Measurements from ENCODE around the gene GJA5.
"Not testable (repeated sequence)": the region's sequence is repeated elsewhere in the genome, so short reads cannot be mapped to it uniquely, and the experiment has no call there.

GJA5 gene

GRCh38 chr1:147745271-147745670 lies 15.1 kb downstream of the GJA5 start:
- no peak overlapping the region for H3K4me3 ChIP-seq (ENCODE audit: low read depth, low read length)
- no peak for TF ChIP-seq CTCF (IDR thresholded peaks at IDR 0.05; ENCODE audit: borderline replicate concordance, insufficient read depth, low read depth, low read length)

- TF ChIP-seq CTCF (IDR thresholded peaks at IDR 0.05; ENCODE audit: borderline replicate concordance, insufficient read depth, low read depth, low read length), result no peak
- H3K4me3 ChIP-seq (ENCODE audit: low read depth, low read length), result no peak overlapping the region
Measured at GRCh38 chr1:147741065-147741464, 19.3 kb downstream of the GJA5 start.

GRCh38 chr1:147740391-147740790 lies 20.0 kb downstream of the GJA5 start:
- no peak for TF ChIP-seq CTCF (IDR thresholded peaks at IDR 0.05; ENCODE audit: borderline replicate concordance, insufficient read depth, low read depth, low read length)
- H3K4me3 ChIP-seq (ENCODE audit: low read depth, low read length), result no peak overlapping the region

GRCh38 chr1:147738739-147739476 lies 21.5 kb downstream of the GJA5 start:
- TF ChIP-seq CTCF (IDR thresholded peaks at IDR 0.05; ENCODE audit: borderline replicate concordance, insufficient read depth, low read depth, low read length), result no peak
- H3K4me3 ChIP-seq (ENCODE audit: low read depth, low read length), result no peak overlapping the region

- H3K4me3 ChIP-seq (ENCODE audit: low read depth, low read length), result no peak overlapping the region
- no peak for TF ChIP-seq CTCF (IDR thresholded peaks at IDR 0.05; ENCODE audit: borderline replicate concordance, insufficient read depth, low read depth, low read length)
Measured at GRCh38 chr1:147738129-147738528, 22.3 kb downstream of the GJA5 start.

GRCh38 chr1:147736883-147737282 lies 23.5 kb downstream of the GJA5 start:
- TF ChIP-seq CTCF (IDR thresholded peaks at IDR 0.05; ENCODE audit: borderline replicate concordance, insufficient read depth, low read depth, low read length), result no peak

GRCh38 chr1:147735423-147735822 lies 25.0 kb downstream of the GJA5 start:
- H3K4me3 ChIP-seq (ENCODE audit: low read depth, low read length), result no peak overlapping the region
- no peak for TF ChIP-seq CTCF (IDR thresholded peaks at IDR 0.05; ENCODE audit: borderline replicate concordance, insufficient read depth, low read depth, low read length)

More at GRCh38 chr1:147736883-147737282, 23.5 kb downstream of the GJA5 start:
- no peak overlapping the region for H3K4me3 ChIP-seq (ENCODE audit: low read depth, low read length)

- not testable (repeated sequence) for H3K4me3 ChIP-seq (ENCODE audit: low read depth, low read length)
Measured at GRCh38 chr1:147734291-147734841, 26.0 kb downstream of the GJA5 start.
